Fibroblast of mammary gland (primary cell): ENCODE measurements around the gene ILF3.

Experiments
- DNase-seq: peaks from one replicate; pipeline ENCODE4 v3.0.0-alpha.2; 2010; ENCODE audit warnings: low read depth
- H3K4me3 ChIP-seq: 2 replicates; pipeline ENCODE4 v1.5.1; 2011; ENCODE audit warnings: low read depth, mild to moderate bottlenecking, low read length, moderate library complexity; ENCODE audit not compliant: control insufficient read depth
- CTCF ChIP-seq: conservative IDR thresholded peaks from 2 replicates; pipeline ENCODE4 v1.5.1; 2011; ENCODE audit warnings: low read depth, low read length, inconsistent platforms; ENCODE audit not compliant: control insufficient read depth, insufficient read depth

ILF3 gene

GRCh38 chr19:10631874-10632273, 22.3 kb upstream of the ILF3 start:
- no peak for TF ChIP-seq CTCF
- no peak overlapping the region for H3K4me3 ChIP-seq
- DNase-seq: no peak

DNA sequence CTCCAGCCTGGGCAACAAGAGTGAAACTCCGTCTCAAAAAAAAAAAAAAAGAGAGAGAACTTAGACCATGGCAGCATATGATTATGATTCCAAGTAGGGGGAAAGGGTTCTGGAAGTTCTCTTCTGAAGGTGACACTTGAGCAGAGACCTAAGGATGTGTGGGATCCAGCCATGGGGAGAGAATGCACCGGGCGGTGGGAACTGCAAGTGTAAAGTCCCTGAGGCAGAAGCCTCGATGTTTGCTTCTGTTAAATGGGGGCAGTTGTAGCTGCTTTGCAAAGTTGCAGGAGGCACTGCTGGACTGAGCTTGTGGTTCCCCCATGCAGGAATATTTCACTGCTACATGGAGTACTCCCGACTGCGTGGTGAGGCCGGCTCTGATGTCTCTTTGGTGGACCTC, 19.7 kb upstream of the ILF3 start:
- no peak overlapping the region for H3K4me3 ChIP-seq
- DNase-seq: no peak
- TF ChIP-seq CTCF: no peak

DNA sequence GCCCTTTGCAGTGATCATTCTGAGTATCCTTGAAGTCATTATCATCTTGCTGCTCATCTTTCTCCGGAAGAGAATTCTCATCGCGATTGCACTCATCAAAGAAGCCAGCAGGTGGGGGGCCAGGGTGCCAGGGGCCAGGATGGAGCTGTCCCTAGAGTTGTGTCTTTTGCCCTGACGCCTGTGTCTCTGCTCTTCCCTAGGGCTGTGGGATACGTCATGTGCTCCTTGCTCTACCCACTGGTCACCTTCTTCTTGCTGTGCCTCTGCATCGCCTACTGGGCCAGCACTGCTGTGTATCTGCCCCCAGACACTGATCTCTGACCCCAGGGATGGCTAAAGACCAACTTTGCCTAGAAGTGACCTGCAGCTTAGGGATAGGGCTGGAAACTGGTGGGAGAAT, 19.2 kb upstream of the ILF3 start:
- no peak for TF ChIP-seq CTCF
- H3K4me3 ChIP-seq: no peak overlapping the region
- no peak for DNase-seq

GRCh38 chr19:10636304-10636972, 17.7 kb upstream of the ILF3 start:
- no peak for TF ChIP-seq CTCF
- H3K4me3 ChIP-seq: no peak overlapping the region
- DNase-seq: no peak

GRCh38 chr19:10637894-10638293, 16.3 kb upstream of the ILF3 start:
- DNase-seq: no peak
- no peak for TF ChIP-seq CTCF
- no peak overlapping the region for H3K4me3 ChIP-seq

- DNase-seq: no peak
- no peak for TF ChIP-seq CTCF
- no peak overlapping the region for H3K4me3 ChIP-seq
These were observed 14.3 kb upstream of the ILF3 start for GRCh38 chr19:10639836-10640235.

DNA sequence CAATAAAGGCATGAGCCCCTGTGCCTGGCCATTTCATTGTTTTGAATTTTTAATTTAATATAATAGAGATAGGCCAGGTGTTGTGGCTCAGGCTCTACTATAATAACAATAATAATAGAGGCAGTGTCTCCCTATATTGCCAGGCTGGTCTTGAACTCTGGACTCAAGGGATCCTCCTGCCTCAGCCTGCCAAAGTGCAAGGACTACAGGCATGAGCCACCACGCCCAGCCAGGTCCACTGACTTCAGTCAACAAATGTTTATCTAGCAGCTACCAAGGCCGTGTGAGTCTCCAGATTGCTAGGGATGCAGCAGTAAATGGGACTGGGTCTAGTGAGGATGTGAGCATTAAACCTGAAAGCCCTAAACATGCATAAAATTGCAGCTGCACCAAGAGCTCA, 13.8 kb upstream of the ILF3 start:
- H3K4me3 ChIP-seq: no peak overlapping the region
- no peak for TF ChIP-seq CTCF
- DNase-seq: no peak
